Pancreas (tissue), 10 donors: ENCODE measurements around the gene PNPLA1. TPM values are rescaled to one million over a fixed set of nuclear protein-coding genes. Genes with fewer than 3 reads are reported as not detected.
"Not testable (repeated sequence)": the region's sequence is repeated elsewhere in the genome, so short reads cannot be mapped to it uniquely, and the experiment has no call there.

Source experiments
- ATAC-seq, 4 donors: fragments of 200-7000 bp; cut with Tn5 transposase; one replicate each; pipeline versions ENCODE4 v1.8.0 to v1.9.1; 2020; ENCODE audit warnings: mild to moderate bottlenecking in 4 of 4, moderate library complexity in 4 of 4
- DNase-seq, 6 donors: peaks; one replicate each; pipeline ENCODE4 v3.0.0-alpha.2; 2020
- FAIRE-seq: peaks from 2 replicates; lab custom pipeline; 2012; peaks lifted over from hg19 to GRCh38; lab: Jason Lieb, UNC
- H3K27ac ChIP-seq, 4 donors: fragments of 200-600 bp; sonication (generic); 1 replicate in 3 of 4; 2 replicates in 1 of 4; pipeline versions ENCODE4 v1.5.0 to v1.8.0; 2020
- H3K27me3 ChIP-seq, 4 donors: fragments of 200-600 bp; one replicate each; pipeline ENCODE4 v1.8.0; 2021
- H3K36me3 ChIP-seq, 3 donors: fragments of 200-600 bp; sonication (generic) in 1 of 3; one replicate each; pipeline versions ENCODE4 v1.5.0 to v1.8.0; 2020 to 2021
- H3K4me1 ChIP-seq, 3 donors: fragments of 200-600 bp; one replicate each; pipeline ENCODE4 v1.8.0; 2021
- H3K4me3 ChIP-seq, 4 donors: fragments of 200-600 bp; sonication (generic) in 2 of 4; one replicate each; pipeline versions ENCODE4 v1.5.0 to v1.8.0; 2020 to 2021
- H3K9me3 ChIP-seq, 4 donors: fragments of 200-600 bp; one replicate each; pipeline ENCODE4 v1.8.0; 2021
- WGBS, 2 donors: extraction: QIAGEN DNeasy Blood & Tissue Kit; methylation state at CpG; one replicate each; pipeline ENCODE4 v1.1.7; 2013; 5-methylcytosine and 5-hydroxymethylcytosine counted together
- intact Hi-C, 3 donors: fragments of 100-400 bp; cut with DNase I; formaldehyde crosslinking; loops; one replicate each; pipeline versions ENCODE4 v1.11.1 to v1.14.2; 2022
- polyA plus RNA-seq, 2 donors: library from polyadenylated mRNA; stranded (reverse); fragments of 200-250 nt; gene quantifications; one replicate each; pipeline ENCODE4 v1.2.3, GENCODE V29; 2013
- total RNA-seq, 6 donors: library from RNA; stranded (reverse); fragmentation: NEBNext Ultra II Directional in 4 of 6; extraction: Animal tissue kit (Norgen Biotek cat#: 25700) in 4 of 6; gene quantifications; one replicate each; pipeline versions ENCODE4 v1.2.1 to v1.2.4, GENCODE V29; 2021 to 2023
- TF ChIP-seq, protein P1 (sequence below), 4 donors: fragments of 200-600 bp; sonication (generic) in 3 of 4; IDR thresholded peaks; one replicate each; pipeline versions ENCODE4 v1.5.0 to v1.8.0; 2021; ENCODE audit warnings: antibody characterized with exemption in 4 of 4
- donor health status: healthy with polysubstance abuse.
- donor health status: DM: no; HTN: no; CAD: no; lungs with moderate emphysema.
- donor health status: DM: no; HTN: no; CAD: no.
- donor health status: control.
- donor health status: control.
- donor health status: Bipolar disorder and iron deficiency.
- donor health status: DM: yes; HTN: yes; CAD: no.
- donor health status: DM: no; HTN: no; CAD: no.
- donor health status: DM: no; HTN: no; CAD: no.
- donor health status: DM: yes; HTN: yes; CAD: no.

PNPLA1 gene
- total and polyA plus RNA-seq, 8 donors: 0.12 TPM; not detected in 7

DNA sequence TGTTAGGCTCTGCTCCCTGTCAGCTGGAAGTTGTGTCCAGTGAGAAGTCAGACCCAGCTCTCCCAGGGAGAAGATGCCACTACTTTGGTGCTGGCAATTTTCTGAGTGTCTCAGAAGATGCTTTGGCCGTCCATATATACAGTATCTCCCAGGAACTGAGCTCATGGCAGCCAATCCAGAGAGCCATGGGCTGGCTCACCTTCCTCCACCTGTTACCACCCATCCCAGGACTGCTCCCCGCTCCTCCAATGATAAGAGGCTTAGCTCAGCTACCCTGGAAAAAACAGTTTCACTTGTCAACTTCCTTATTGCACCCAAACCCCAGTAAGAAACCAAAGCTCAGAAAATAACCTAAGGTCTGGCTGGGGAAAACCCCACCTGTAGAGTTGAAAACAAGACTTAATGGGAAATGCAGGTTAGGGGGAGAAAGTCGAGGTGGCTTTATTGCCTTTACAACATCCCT lies 67.0 kb downstream of the PNPLA1 start, which contains the start of gene BNIP5:
Gene BNIP5, minus strand, starts transcription at position 110 of the 463 bp plus-strand sequence. CDS start 6,198 bp downstream, outside the sequence.
- peaks cover 0 to 17% (median 16%) of the 10 kb centered on the region in 3 donors for H3K4me1 ChIP-seq
- no peaks in the 10 kb centered on the region for H3K27me3 ChIP-seq
- 72% methylated on average over 3 of the region's 3 CpGs for WGBS, 2 donors
- peak within 1 kb of the TSS in 2 of 4 donors; percentile 6 to 33 for H3K4me3 ChIP-seq
- DNase-seq (peak in 1 of 6 donors; percentile 68), FAIRE-seq (no peak), ATAC-seq (peak in 2 of 4 donors; percentile 59 to 61)
- TF ChIP-seq, protein P1, sequence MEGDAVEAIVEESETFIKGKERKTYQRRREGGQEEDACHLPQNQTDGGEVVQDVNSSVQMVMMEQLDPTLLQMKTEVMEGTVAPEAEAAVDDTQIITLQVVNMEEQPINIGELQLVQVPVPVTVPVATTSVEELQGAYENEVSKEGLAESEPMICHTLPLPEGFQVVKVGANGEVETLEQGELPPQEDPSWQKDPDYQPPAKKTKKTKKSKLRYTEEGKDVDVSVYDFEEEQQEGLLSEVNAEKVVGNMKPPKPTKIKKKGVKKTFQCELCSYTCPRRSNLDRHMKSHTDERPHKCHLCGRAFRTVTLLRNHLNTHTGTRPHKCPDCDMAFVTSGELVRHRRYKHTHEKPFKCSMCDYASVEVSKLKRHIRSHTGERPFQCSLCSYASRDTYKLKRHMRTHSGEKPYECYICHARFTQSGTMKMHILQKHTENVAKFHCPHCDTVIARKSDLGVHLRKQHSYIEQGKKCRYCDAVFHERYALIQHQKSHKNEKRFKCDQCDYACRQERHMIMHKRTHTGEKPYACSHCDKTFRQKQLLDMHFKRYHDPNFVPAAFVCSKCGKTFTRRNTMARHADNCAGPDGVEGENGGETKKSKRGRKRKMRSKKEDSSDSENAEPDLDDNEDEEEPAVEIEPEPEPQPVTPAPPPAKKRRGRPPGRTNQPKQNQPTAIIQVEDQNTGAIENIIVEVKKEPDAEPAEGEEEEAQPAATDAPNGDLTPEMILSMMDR (IDR thresholded peaks at IDR 0.05): no peak
- H3K36me3 ChIP-seq: no peaks in the 10 kb centered on the region
- intact Hi-C loops: no loop called here
- H3K27ac ChIP-seq: peak within 1 kb of the TSS in 2 of 4 donors; percentile 50 to 86
- H3K9me3 ChIP-seq: no peaks in the 10 kb centered on the region

DNA sequence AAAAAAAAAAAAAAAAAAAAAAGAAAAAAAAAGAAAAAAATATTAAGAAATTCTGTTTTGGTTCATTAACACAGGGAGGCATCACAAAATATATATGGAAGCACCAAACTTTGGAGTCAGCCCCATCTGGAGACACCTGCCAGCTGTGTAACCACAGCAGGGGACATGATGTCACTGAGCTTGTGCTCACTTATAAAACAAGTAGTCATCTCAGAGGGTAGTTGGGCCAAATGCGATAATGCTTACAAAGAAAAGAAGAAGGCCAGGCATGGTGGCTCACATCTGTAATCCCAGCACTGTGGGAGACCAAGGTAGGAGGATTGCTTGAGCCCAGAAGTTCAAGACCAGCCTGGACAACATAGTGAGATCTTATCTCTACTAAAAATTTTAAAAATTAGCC lies 68.0 kb downstream of the PNPLA1 start:
- no peak for FAIRE-seq
- no peaks in the 10 kb centered on the region for H3K36me3 ChIP-seq
- no peak for ATAC-seq
- 95 to 97% methylated on average over 1 of the region's 1 CpG for WGBS, 2 donors
- H3K9me3 ChIP-seq: no peaks in the 10 kb centered on the region
- no peak overlapping the region for H3K27ac ChIP-seq
- TF ChIP-seq, protein P1 (IDR thresholded peaks at IDR 0.05): no peak
- H3K4me1 ChIP-seq: peaks cover 0 to 16% (median 16%) of the 10 kb centered on the region in 3 donors
- intact Hi-C loops: no loop called here
- H3K27me3 ChIP-seq: no peaks in the 10 kb centered on the region
- no peak overlapping the region for H3K4me3 ChIP-seq
- DNase-seq: no peak

DNA sequence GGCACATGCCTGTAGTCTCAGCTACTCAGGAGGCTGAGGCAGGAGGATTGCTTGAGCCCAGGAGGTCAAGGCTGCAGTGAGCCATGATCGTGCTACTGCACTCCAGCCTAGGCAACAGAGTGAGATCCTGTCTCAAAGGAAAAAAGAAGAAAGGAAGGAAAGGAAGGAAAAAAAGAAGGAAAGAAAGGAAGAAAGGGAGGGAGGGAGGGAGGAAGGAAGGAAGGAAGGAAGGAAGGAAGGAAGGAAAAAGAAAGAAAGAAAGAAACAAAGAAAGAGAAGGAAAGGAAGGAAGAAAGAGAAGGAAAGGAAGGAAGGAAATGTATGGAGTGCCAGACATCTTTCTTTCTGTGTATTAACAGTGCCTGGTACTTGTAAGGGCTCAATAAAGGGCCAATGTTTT lies 68.4 kb downstream of the PNPLA1 start:
- DNase-seq, H3K36me3 ChIP-seq, H3K9me3 ChIP-seq, H3K4me3 ChIP-seq, H3K27ac ChIP-seq, intact Hi-C loops, ATAC-seq, H3K27me3 ChIP-seq, FAIRE-seq: not testable (repeated sequence)
- H3K4me1 ChIP-seq: peaks cover 0 to 14% (median 13%) of the 10 kb centered on the region in 3 donors
- WGBS, 2 donors: 48 to 85% methylated on average over 1 of the region's 1 CpG

DNA sequence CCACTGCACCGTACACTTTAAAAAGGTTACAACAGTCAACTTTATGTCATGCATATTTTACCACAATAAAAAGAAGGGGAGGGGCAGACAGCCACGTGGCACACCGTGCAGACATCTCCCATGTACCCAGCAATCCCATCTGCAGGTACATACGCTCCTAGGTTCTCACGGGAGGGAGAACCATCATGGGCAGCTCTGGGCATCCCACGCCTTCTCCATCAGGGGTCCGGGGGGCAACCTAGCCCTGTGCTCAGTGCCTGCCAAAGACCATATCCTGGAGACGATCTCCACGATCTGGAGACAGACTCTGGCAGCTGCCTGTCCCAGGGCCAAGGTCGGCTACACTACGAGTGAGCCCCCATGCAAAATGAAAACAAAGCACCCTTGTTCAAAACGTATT lies 69.3 kb downstream of the PNPLA1 start:
- no peaks in the 10 kb centered on the region for H3K36me3 ChIP-seq
- no peak overlapping the region for H3K27ac ChIP-seq
- TF ChIP-seq, protein P1 (IDR thresholded peaks at IDR 0.05): no peak
- no peak overlapping the region for H3K4me3 ChIP-seq
- 73 to 80% methylated on average over 12 of the region's 12 CpGs for WGBS, 2 donors
- H3K27me3 ChIP-seq: no peaks in the 10 kb centered on the region
- H3K4me1 ChIP-seq: peaks cover 0 to 10% (median 4%) of the 10 kb centered on the region in 3 donors
- intact Hi-C loops: no loop called here
- FAIRE-seq: no peak
- ATAC-seq: no peak
- no peak for DNase-seq
- no peaks in the 10 kb centered on the region for H3K9me3 ChIP-seq

DNA sequence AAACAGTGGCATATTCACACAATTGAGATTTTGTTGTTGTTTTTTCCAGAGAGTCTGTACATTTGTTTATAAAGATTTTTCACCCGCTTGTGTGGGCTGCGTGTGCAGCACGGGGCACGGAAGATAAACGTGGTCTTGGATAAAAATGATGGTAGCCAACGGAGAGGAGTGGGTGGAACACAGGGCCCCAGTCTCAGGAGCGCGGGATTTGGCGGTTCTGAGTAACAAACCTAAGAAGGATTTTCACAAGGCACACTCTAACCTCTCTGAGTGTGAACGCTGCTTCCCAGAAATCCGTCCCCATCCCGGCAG lies 70.4 kb downstream of the PNPLA1 start:
- intact Hi-C loops: no loop called here
- Histone ChIP-seq H3K4me1 (no peaks in the 10 kb centered on the region), H3K36me3 (no peaks in the 10 kb centered on the region), H3K4me3 (no peak overlapping the region), H3K27ac (peak overlapping the region in 1 of 4 donors; percentile 27), H3K9me3 (no peaks in the 10 kb centered on the region), H3K27me3 (no peaks in the 10 kb centered on the region)
- WGBS, 2 donors: 65 to 71% methylated on average over 12 of the region's 12 CpGs
- FAIRE-seq: no peak
- TF ChIP-seq, protein P1 (IDR thresholded peaks at IDR 0.05): no peak
- DNase-seq: no peak
- ATAC-seq: no peak
